Aorta (tissue), 5 donors: ENCODE measurements around the gene MED25. TPM values are rescaled to one million over a fixed set of nuclear protein-coding genes. Genes with fewer than 3 reads are reported as not detected.
A peak's percentile ranks its signal among the peaks of the same experiment; 100 is the strongest.

Experiments
- ATAC-seq: fragments of 200-7000 bp; cut with Tn5 transposase; one replicate; pipeline ENCODE4 v1.9.1; 2022; ENCODE audit warnings: moderate library complexity; ENCODE audit not compliant: low FRiP score
- DNase-seq, 2 donors: peaks; one replicate each; pipeline ENCODE4 v3.0.0-alpha.2; 2020
- H3K27ac ChIP-seq, 2 donors: one replicate each; pipeline ENCODE4 v1.5.1; 2013; ENCODE audit warnings: low read length in 2 of 2, mild to moderate bottlenecking in 2 of 2, moderate library complexity in 2 of 2, control low read depth in 1 of 2, inconsistent platforms in 1 of 2, low read depth in 1 of 2
- H3K27me3 ChIP-seq, 2 donors: one replicate each; pipeline ENCODE4 v1.6.1; 2013; ENCODE audit warnings: control low read depth in 1 of 2, low read length in 1 of 2, mild to moderate bottlenecking in 1 of 2, moderate library complexity in 1 of 2; ENCODE audit not compliant: insufficient read depth in 2 of 2, control insufficient read depth in 1 of 2
- H3K36me3 ChIP-seq, 2 donors: one replicate each; pipeline ENCODE4 v1.6.1; 2013; ENCODE audit warnings: control low read depth in 1 of 2, low read length in 1 of 2, mild to moderate bottlenecking in 1 of 2; ENCODE audit not compliant: insufficient read depth in 2 of 2, control insufficient read depth in 1 of 2
- H3K4me1 ChIP-seq, 2 donors: one replicate each; pipeline ENCODE4 v1.6.1; 2013; ENCODE audit warnings: low read length in 2 of 2, control low read depth in 1 of 2, mild to moderate bottlenecking in 1 of 2, moderate library complexity in 1 of 2; ENCODE audit not compliant: insufficient read depth in 2 of 2, control insufficient read depth in 1 of 2
- H3K4me3 ChIP-seq, 2 donors: one replicate each; pipeline ENCODE4 v1.5.1; 2013; ENCODE audit warnings: low read length in 2 of 2, control low read depth in 1 of 2, mild to moderate bottlenecking in 1 of 2
- H3K9me3 ChIP-seq: one replicate; pipeline ENCODE4 v1.6.1; 2013; ENCODE audit warnings: mild to moderate bottlenecking, low read length; ENCODE audit not compliant: control insufficient read depth
- WGBS, 2 donors: extraction: QIAGEN DNeasy Blood & Tissue Kit; methylation state at CpG; one replicate each; pipeline ENCODE4 v1.1.7; 2013; 5-methylcytosine and 5-hydroxymethylcytosine counted together
- intact Hi-C, 2 donors: fragments of 100-400 bp; cut with DNase I; formaldehyde crosslinking; loops; one replicate each; pipeline versions ENCODE4 v1.14.2 to v1.15.0; 2022
- polyA plus RNA-seq, 2 donors: library from polyadenylated mRNA; stranded (reverse); fragments of 200-250 nt; gene quantifications; one replicate each; pipeline ENCODE4 v1.2.3, GENCODE V29; 2013
- total RNA-seq, 2 donors: library from RNA; stranded (reverse); fragmentation: NEBNext Ultra II Directional; extraction: Animal tissue kit (Norgen Biotek cat#: 25700); gene quantifications; one replicate each; pipeline ENCODE4 v1.2.1, GENCODE V29; 2021
- donor health status: healthy with polysubstance abuse.
- donor health status: Bipolar disorder and iron deficiency.
- donor health status: DM: no; HTN: no; CAD: no.
- donor health status: DM: no; HTN: no; CAD: no.
- donor health status: DM: yes; HTN: yes; CAD: no.

The MED25 gene
- total and polyA plus RNA-seq, 4 donors = 18.3 to 52.8 (median 33.7) TPM

GRCh38 chr19:49860336-49861102 is 42.4 kb downstream of the MED25 start:
- 71 to 72% methylated on average over 17 of the region's 17 CpGs for WGBS, 2 donors
- intact Hi-C loops = loop anchor here in 1 of 2 donors (10.0 kb wide), 1 partner anchor 96 kb away; the partner anchor contains the start of genes AP2A1 and TSKS
- H3K4me3 ChIP-seq = no peak overlapping the region
- no peaks in the 10 kb centered on the region for H3K4me1 ChIP-seq
- ATAC-seq = no peak
- no peaks in the 10 kb centered on the region for H3K9me3 ChIP-seq
- H3K36me3 ChIP-seq = no peaks in the 10 kb centered on the region
- DNase-seq = peak in 1 of 2 donors; percentile 70
- no peaks in the 10 kb centered on the region for H3K27me3 ChIP-seq
- H3K27ac ChIP-seq = no peak overlapping the region

- intact Hi-C loops = loop anchor here in 1 of 2 donors (10.0 kb wide), 1 partner anchor 96 kb away; the partner anchor contains the start of genes AP2A1 and TSKS
- no peaks in the 10 kb centered on the region for H3K4me1 ChIP-seq
- no peak overlapping the region for H3K4me3 ChIP-seq
- no peak overlapping the region for H3K27ac ChIP-seq
- peak in 1 of 2 donors; percentile 79 for DNase-seq
- no peaks in the 10 kb centered on the region for H3K36me3 ChIP-seq
- ATAC-seq = no peak
- WGBS, 2 donors = 41 to 43% methylated on average over 13 of the region's 13 CpGs
- H3K27me3 ChIP-seq = no peaks in the 10 kb centered on the region
- H3K9me3 ChIP-seq = no peaks in the 10 kb centered on the region
Observed at GRCh38 chr19:49861107-49861506, 43.0 kb downstream of the MED25 start.

DNA sequence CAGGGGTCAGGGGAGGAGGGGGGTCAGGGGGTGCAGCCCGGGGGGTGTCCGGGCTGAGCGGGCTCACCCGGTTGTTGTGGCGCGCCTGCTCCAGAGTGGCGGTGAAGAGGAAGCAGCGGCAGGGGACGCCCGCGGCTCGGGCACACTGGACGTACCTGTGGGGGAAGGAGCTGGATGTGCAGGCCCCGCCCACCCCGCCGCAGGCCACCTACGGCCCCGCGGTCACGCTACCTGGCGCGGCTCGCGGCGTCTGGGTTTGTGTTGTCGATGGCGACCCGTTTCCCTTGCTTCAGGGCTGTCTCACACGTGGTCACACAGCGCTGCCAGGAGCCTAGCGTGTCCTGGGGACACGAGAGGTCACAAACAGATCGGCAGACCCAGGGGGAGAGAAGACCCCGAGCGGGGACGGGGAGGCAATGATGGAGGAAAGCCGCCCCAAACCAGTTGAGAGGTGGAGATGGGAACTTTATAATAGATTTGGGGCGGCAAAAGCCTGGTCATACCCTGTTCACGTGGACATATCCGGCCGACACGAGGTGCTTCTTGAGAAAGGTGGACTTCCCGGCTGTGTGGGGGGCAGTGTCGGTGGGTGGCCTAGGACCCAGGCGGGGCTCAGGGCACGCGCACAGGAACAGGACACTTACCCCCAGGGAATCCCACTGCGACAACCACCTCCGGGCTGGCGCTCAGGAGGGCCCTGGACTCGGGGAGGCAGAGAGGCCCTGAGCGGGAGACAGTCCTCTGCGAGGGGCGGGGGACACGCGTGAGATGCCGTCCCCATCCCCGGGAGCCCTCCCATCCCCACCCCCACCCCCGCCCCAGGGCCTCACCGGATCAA is 43.7 kb downstream of the MED25 start:
- 82 to 83% methylated on average over 58 to 60 of the region's 60 CpGs for WGBS, 2 donors
- Histone ChIP-seq H3K9me3 (no peaks in the 10 kb centered on the region), H3K27me3 (no peaks in the 10 kb centered on the region), H3K36me3 (no peaks in the 10 kb centered on the region), H3K4me3 (no peak overlapping the region), H3K4me1 (no peaks in the 10 kb centered on the region), H3K27ac (no peak overlapping the region)
- peak in 1 of 2 donors; percentile 48 for DNase-seq
- intact Hi-C loops = loop anchor here in 1 of 2 donors (10.0 kb wide), 1 partner anchor 97 kb away; the partner anchor contains the start of genes AP2A1 and TSKS
- ATAC-seq = no peak

DNA sequence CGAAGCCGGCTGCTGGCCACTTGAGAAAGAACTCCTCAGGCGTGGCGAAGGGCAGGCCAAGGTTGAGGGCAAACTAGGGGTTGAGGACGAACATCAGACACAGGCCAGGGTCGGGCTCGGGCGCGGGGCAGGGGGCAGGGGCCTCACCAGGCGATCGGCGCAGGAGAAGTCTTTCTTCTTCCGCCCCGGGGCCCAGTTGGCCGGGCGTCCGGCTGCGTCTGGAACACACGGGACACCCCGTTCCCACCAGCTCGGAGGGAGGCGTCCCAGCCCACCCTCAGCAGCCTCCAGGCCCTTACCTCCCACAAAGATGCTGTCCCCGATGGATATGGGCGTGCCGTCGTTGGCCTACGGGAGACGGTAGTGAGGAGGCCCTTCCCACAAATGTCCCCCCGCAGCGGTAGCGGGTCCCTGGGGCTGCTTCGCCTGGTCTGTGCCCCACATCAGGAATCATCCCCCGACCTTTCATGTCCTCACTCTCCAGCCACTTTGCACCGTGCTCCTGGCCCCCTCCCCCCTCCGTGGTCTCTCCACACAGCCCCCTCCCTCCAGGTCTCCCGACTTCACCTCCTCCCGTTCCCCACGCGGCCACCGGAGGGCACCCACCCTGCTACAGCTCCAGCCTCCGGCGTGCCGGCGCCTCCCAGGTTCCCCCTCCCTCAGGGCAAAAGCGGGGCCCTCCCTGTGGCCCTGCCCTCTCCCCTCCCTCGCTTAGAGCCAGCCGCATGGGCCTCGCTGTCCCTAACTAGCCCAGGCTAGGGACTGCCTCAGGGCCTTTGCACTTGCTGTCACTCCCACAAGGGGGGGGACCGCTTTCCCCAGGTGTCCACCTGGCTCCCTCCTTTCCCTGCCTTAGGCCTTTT is 44.5 kb downstream of the MED25 start:
- H3K4me3 ChIP-seq = no peak overlapping the region
- H3K27me3 ChIP-seq = no peaks in the 10 kb centered on the region
- H3K4me1 ChIP-seq = no peaks in the 10 kb centered on the region
- intact Hi-C loops = loop anchor here in 1 of 2 donors (10.0 kb wide), 1 partner anchor 98 kb away; the partner anchor contains the start of genes AP2A1 and TSKS
- H3K9me3 ChIP-seq = no peaks in the 10 kb centered on the region
- WGBS, 2 donors = 75 to 78% methylated on average over 43 to 49 of the region's 49 CpGs
- DNase-seq (peak; percentile 54 to 78), ATAC-seq (no peak)
- no peaks in the 10 kb centered on the region for H3K36me3 ChIP-seq
- no peak overlapping the region for H3K27ac ChIP-seq

DNA sequence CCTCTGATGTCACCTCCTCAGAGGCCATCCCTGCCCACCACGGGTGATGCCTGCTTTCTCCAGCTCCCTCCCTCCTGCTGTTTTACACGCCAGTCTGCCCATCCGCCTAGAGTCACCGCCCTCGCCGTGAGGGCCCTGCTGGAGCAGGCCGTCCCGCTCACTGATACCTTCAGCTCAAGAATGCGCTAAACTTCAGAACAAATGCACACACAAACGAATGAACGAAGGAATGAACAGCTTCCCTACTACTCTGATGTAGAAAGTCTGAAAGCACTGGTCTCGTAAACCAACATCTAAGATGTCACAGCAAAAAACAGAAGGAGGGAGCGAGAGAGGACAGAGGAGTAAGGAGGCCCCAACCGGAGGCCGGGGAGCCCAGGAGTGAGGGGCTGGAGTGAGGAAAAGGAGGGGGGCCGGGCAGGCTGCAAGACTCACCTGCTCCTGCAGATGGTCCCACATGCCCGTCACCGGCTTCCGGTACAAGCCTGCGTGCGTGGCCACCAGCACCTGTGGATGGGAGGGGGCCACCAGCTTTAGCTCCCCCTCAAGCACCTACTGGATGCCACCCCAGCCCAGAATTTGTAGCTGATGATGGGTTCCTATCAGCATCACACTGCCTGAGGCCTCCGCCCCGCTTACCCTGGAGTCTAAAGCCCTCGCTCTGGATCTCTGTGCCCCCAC is 45.3 kb downstream of the MED25 start:
- no peaks in the 10 kb centered on the region for H3K9me3 ChIP-seq
- no peaks in the 10 kb centered on the region for H3K4me1 ChIP-seq
- intact Hi-C loops = loop anchor here in 1 of 2 donors (10.0 kb wide), 1 partner anchor 99 kb away; the partner anchor contains the start of genes AP2A1 and TSKS
- no peak for ATAC-seq
- H3K36me3 ChIP-seq = no peaks in the 10 kb centered on the region
- DNase-seq = peak in 1 of 2 donors; percentile 44
- H3K27me3 ChIP-seq = no peaks in the 10 kb centered on the region
- H3K4me3 ChIP-seq = no peak overlapping the region
- WGBS, 2 donors = 88 to 90% methylated on average over 24 of the region's 24 CpGs
- H3K27ac ChIP-seq = no peak overlapping the region

GRCh38 chr19:49863935-49864320 is 45.8 kb downstream of the MED25 start:
- Histone ChIP-seq H3K36me3 (no peaks in the 10 kb centered on the region), H3K4me1 (no peaks in the 10 kb centered on the region), H3K4me3 (no peak overlapping the region), H3K9me3 (no peaks in the 10 kb centered on the region), H3K27me3 (no peaks in the 10 kb centered on the region), H3K27ac (no peak overlapping the region)
- intact Hi-C loops = loop anchor here in 1 of 2 donors (10.0 kb wide), 1 partner anchor 99 kb away; the partner anchor contains the start of genes AP2A1 and TSKS
- DNase-seq = peak in 1 of 2 donors; percentile 71
- no peak for ATAC-seq
- 89 to 90% methylated on average over 17 of the region's 17 CpGs for WGBS, 2 donors

GRCh38 chr19:49864890-49865289 is 46.8 kb downstream of the MED25 start:
- no peaks in the 10 kb centered on the region for H3K36me3 ChIP-seq
- H3K9me3 ChIP-seq = no peaks in the 10 kb centered on the region
- intact Hi-C loops = loop anchor here (5.0 to 10.0 kb wide), 3 partner anchors 53 to 100 kb away; partner anchors contain the start of genes AP2A1 (in 2 of the 2), FUZ (in 1 of the 2) and TSKS (in 1 of the 2)
- ATAC-seq (no peak), DNase-seq (no peak)
- H3K4me1 ChIP-seq = no peaks in the 10 kb centered on the region
- no peaks in the 10 kb centered on the region for H3K27me3 ChIP-seq
- H3K4me3 ChIP-seq = no peak overlapping the region
- 89 to 94% methylated on average over 13 of the region's 13 CpGs for WGBS, 2 donors
- no peak overlapping the region for H3K27ac ChIP-seq
